Esophagus mucosa (tissue), 1 donor: ENCODE data around the gene INO80D. TPM values are rescaled to one million over a fixed set of nuclear protein-coding genes. Genes with fewer than 3 reads are reported as not detected.
"Not testable (repeated sequence)": the region's sequence is repeated elsewhere in the genome, so short reads cannot be mapped to it uniquely, and the experiment has no call there.

Experiments
- ATAC-seq: fragments of 200-7000 bp; cut with Tn5 transposase; one replicate; pipeline ENCODE4 v1.9.1; 2020
- total RNA-seq: library from RNA; stranded (reverse); gene quantifications from one replicate; pipeline ENCODE4 v1.2.4, GENCODE V29; 2023
- donor health status: DM: yes; HTN: yes; CAD: no.

The INO80D gene
- total RNA-seq, 1 donor from 2014 or later, result 18.8 TPM

- no peak for ATAC-seq
Observed at GRCh38 chr2:206028101-206028500, 57.9 kb downstream of the INO80D start.

DNA sequence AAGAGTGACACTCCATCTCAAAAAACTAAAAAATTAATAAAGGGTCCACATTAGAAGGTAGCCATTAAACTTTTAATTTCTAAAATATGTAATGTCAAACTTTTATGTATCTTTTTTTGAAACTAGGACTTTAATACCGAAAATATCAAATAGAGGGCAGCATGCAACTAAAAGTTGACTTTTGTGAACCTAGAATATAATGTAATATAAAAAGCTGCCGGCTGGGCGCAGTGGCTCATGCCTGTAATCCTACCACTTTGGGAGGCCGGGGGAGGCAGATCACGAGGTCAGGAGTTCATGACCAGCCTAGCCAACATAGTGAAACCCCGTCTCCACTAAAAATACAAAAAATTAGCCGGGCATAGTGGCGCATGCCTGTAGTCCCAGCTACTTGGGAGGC, 62.8 kb downstream of the INO80D start:
- ATAC-seq, result no peak

- ATAC-seq, result peak; percentile 10
Observed at GRCh38 chr2:206020171-206020570, 65.8 kb downstream of the INO80D start.

DNA sequence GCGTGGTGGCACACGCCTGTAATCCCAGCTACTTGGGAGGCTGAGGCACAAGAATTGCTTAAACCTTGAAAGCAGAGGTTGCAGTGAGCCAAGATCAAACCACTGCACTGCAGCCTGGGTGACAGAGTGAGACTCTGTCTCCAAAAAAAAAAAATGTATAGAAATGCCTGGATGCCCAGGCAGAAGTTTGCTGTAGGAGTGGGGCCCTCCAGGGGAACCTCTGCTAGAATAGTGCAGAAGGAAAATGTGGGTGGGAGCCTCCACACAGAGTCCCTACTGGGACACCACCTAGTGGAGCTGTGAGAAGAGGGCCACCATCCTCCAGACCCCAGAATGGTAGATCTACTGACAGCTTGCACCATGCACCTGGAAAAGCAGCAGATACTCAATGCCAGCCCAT, 70.2 kb downstream of the INO80D start:
- ATAC-seq, result not testable (repeated sequence)

- peak; percentile 57 for ATAC-seq
Observed at GRCh38 chr2:206011795-206012194, 74.2 kb downstream of the INO80D start.

GRCh38 chr2:206011018-206011614, 74.9 kb downstream of the INO80D start:
- no peak for ATAC-seq

- peak; percentile 69 for ATAC-seq
Observed at GRCh38 chr2:206004004-206004693, 81.8 kb downstream of the INO80D start.

DNA sequence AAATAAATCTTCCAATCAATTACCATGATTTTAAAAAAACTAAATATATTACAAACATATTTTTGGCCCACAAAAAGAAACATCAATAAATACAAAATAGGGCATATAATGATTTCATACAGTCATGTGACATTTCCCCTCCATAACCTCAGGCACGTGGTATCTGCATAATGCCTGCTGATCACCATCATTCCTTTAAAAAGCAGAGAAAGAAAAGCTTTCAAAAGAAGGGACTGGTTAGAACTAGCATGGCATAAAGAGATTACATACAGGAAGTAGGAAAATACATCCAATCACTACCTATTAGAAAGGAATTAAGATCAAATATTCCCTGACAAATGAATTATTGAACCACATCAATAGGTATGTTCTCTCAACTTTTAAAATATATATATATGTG, 83.5 kb downstream of the INO80D start:
- ATAC-seq, result no peak

- ATAC-seq, result no peak
Observed at GRCh38 chr2:206001912-206002311, 84.1 kb downstream of the INO80D start.

GRCh38 chr2:206000776-206001175, 85.2 kb downstream of the INO80D start:
- no peak for ATAC-seq

GRCh38 chr2:205998583-205998982, 87.4 kb downstream of the INO80D start:
- no peak for ATAC-seq

- no peak for ATAC-seq
Observed at GRCh38 chr2:205996161-205996560, 89.8 kb downstream of the INO80D start.

- ATAC-seq, result no peak
Observed at GRCh38 chr2:205995260-205995659, 90.7 kb downstream of the INO80D start.

GRCh38 chr2:205994344-205994743, 91.6 kb downstream of the INO80D start:
- no peak for ATAC-seq

DNA sequence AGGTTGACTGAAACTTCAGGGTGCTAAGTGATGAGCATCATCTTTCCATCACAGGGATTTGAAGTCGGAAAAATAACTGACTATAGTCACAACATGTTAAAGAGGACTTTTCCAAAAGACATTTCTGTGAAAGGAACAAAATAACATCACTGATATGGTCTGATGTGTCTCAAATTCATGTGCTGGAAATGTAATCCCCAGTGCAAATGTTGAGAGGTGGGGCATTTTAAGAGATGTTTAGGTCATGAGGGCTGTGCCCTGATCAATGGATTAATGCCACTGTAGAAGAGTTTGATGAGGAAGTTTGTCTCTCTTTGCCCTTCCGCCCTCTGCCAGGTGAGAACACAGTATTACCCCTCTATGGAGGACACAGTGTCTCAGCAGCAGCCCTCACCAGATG, 95.9 kb downstream of the INO80D start:
- ATAC-seq, result no peak

DNA sequence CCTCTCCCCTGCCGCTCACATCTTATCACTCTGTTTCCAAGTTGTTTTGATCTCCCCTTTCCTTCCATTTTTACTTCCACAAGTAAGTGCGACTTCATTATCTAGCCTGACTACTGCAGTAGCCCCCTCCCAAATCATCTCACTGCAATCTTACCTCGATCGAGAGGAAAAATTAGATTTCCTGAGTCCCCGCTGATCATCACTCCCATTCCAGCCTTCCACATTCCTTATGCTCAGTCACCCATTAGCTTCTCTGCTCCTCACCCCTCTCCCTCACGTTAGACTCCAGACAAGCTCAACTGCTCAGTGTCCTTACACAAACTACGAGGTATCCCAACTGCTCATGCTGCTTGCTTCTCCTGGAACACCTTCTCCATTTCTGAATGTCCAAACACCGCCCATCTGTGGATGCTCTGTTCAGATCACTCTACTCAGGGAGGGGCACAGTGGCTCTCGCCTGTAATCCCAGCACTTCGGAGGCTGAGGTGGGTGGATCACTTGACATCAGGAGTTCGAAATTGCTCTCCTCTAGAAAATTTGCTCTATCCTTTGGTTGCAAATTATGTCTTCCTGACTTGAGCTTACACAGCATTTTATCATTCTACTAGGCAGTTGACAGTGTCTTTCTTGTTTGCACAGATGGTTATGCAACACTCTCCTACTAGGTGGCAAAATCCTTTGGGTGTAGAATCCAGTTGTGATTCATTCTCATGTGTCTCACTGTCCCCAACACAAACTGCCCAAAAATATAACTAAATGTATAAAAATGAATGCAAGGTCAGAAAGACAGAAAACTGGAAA, 96.5 kb downstream of the INO80D start:
- no peak for ATAC-seq

- not testable (repeated sequence) for ATAC-seq
Observed at GRCh38 chr2:205988681-205989080, 97.3 kb downstream of the INO80D start.

- ATAC-seq, result no peak
Observed at GRCh38 chr2:205988274-205988673, 97.7 kb downstream of the INO80D start.

GRCh38 chr2:205986334-205986733, 99.6 kb downstream of the INO80D start:
- not testable (repeated sequence) for ATAC-seq

DNA sequence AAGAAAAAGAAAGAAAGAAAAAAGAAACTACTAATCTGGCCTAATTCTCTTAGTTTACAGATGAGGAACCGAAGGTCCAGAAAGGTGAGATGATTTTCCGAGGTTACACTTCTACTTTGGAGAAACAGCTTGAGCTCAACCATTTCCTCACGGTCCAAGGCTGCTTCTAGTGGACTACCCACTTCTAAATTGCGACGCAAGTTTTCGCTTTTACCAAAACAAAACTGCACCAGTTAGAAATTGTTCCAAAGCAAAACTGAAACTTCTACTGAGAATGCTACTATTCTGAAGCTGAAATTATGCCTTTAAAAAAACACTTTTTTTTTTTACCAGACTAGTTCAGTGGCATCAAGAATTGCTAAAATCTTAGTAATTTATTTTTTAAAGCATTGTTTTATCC, 101.6 kb downstream of the INO80D start:
- no peak for ATAC-seq

DNA sequence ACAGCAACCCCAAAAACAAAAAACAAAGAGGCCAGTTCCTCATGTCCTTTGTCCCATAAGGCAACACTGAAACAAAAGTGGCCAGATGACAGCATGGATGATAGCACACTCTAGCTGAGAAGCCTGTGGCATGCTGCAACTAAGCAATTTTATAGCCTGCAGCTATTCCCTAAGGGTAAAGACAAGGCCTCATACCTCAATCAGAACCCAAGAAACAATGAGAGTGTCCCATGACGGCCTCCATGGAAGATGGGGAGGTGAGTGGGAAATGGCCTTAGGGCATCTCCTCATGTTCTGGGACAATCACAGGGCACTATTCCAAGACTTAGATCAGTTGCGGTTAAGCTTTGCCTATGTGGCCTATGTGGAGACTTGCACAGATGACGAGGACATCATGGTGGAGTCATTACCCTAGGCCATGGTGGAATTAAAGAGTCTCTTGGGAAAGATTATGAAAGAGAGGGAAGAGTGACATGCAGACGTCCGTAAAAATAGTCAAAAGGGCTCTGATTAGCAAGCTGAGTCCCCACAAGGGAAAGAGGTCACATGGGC, 103.1 kb downstream of the INO80D start:
- no peak for ATAC-seq

- ATAC-seq, result not testable (repeated sequence)
Observed at GRCh38 chr2:205978728-205979127, 107.2 kb downstream of the INO80D start.

GRCh38 chr2:205977699-205978098, 108.3 kb downstream of the INO80D start:
- ATAC-seq, result not testable (repeated sequence)
